K562 (cell line): ENCODE measurements around the gene PPP1R37. TPM values are rescaled to one million over a fixed set of nuclear protein-coding genes. Genes with fewer than 3 reads are reported as not detected.

Source experiments
- C11orf30 ChIP-seq: fragments of 450-650 bp; IDR thresholded peaks from 2 replicates; pipeline ENCODE4 v1.6.1; 2016; ENCODE audit warnings: low read depth, mild to moderate bottlenecking
- HDAC6 ChIP-seq: IDR thresholded peaks from 2 replicates; pipeline ENCODE4 v1.6.1; 2012; ENCODE audit warnings: low read depth, mild to moderate bottlenecking, control low read depth, inconsistent platforms, low read length, moderate library complexity
- POLR2AphosphoS5 ChIP-seq: IDR thresholded peaks from 2 replicates; pipeline ENCODE4 v1.6.1; 2011; ENCODE audit warnings: mild to moderate bottlenecking, low read depth, low read length, moderate library complexity; ENCODE audit not compliant: control insufficient read depth, insufficient read depth
- ZNF318 ChIP-seq, 2 experiments: fragments of 450-650 bp; IDR thresholded peaks; 2 replicates each; pipeline ENCODE4 v1.6.1; 2016; ENCODE audit warnings: mild to moderate bottlenecking in 2 of 2, borderline replicate concordance in 1 of 2, low read depth in 1 of 2, moderate library complexity in 1 of 2
- ZNF347 ChIP-seq: fragments of 450-650 bp; formaldehyde crosslinking; IDR thresholded peaks from 2 replicates; pipeline ENCODE4 v1.4.0; 2020; ENCODE audit warnings: low read depth, mild to moderate bottlenecking, moderate library complexity
- polyA plus RNA-seq, 8 experiments: library from polyadenylated mRNA; depleted of rRNA in 4 of 8; stranded (reverse) in 5 of 8; unstranded in 3 of 8; fragments of >200 nt; fragmentation: Nextera tagmentation in 2 of 8; fragmentation: Illumina TruSeq in 1 of 8; extraction: Ambion mirVana in 2 of 8; extraction: Trizol in 1 of 8; gene quantifications; 2 replicates each; pipeline versions ENCODE4 v1.2.1 to v1.2.3, GENCODE V29; 2011 to 2014; ENCODE audit warnings: inconsistent platforms in 1 of 8, missing spikeins in 1 of 8
- total RNA-seq, 7 experiments: library from RNA; depleted of rRNA in 6 of 7; stranded (reverse); fragments of >200 nt in 6 of 7; fragmentation: Illumina TruSeq in 2 of 7; extraction: Trizol in 2 of 7; gene quantifications; 2 replicates each; pipeline versions ENCODE4 v1.2.1 to v1.2.3, GENCODE V29; 2011 to 2021; ENCODE audit warnings: low replicate concordance in 1 of 7
- TF ChIP-seq, protein P1 (sequence below): sonication (generic); formaldehyde crosslinking; IDR thresholded peaks from 2 replicates; pipeline ENCODE4 v1.8.0; 2022; ENCODE audit warnings: missing genetic modification reagents, mild to moderate bottlenecking, borderline replicate concordance

The PPP1R37 gene
- total and polyA plus RNA-seq, 9 of the 15 experiments (the other 6 are each of a cell fraction or from before 2014, with no cell fraction given), result 0.04 to 20.3 (median 7.3) TPM

DNA sequence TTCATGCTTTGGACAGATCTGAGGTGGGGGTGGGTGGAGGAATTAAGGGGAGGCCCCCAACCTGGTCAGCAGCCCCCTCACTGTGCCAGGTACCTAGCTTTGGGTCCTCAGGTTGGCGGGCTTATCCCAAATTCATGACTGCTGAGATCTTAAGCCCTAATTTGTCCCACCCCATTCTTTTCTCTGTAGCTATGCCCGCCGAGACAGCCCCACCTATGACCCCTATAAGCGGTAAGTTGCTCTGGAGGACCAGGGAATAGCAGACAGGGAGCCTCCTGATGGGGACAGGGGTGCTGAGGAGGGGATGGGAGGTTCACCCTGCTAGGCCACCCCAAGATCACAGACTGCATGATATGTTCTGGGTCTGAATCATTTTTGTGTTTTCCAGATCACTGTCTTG is 31.0 kb upstream of the PPP1R37 start (continued):
- TF ChIP-seq ZNF318 (IDR thresholded peaks at IDR 0.05; ENCODE audit: borderline replicate concordance in 1 of 2, low read depth in 1 of 2), result no peak
- no peak for TF ChIP-seq POLR2AphosphoS5
- no peak for TF ChIP-seq ZNF347
- no peak for TF ChIP-seq HDAC6
- TF ChIP-seq, protein P1, sequence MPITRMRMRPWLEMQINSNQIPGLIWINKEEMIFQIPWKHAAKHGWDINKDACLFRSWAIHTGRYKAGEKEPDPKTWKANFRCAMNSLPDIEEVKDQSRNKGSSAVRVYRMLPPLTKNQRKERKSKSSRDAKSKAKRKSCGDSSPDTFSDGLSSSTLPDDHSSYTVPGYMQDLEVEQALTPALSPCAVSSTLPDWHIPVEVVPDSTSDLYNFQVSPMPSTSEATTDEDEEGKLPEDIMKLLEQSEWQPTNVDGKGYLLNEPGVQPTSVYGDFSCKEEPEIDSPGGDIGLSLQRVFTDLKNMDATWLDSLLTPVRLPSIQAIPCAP (CRISPR knock-in tag), result no peak
- TF ChIP-seq C11orf30, result no peak
